Measurements from ENCODE around the gene DMD.
"Not testable (repeated sequence)": the region's sequence is repeated elsewhere in the genome, so short reads cannot be mapped to it uniquely, and the experiment has no call there.

DMD gene

DNA sequence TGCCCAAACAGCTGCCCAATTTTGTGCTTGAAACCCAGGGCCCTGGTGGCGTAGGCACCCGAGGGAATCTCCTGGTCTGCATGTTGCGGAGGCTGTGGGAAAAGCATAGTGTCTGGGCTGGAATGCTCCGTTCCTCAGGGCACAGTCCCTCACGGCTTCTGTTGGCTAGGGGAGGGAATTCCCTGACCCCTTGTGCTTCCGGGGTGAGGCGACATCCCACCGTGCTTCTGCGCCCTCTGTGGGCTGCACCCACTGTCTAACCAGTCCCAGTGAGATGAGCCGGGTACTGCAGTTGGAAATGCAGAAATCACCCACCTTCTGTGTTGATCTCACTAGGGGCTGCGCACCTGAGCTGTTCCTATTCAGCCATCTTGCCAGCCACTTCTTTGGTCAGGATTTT lies 1740.1 kb downstream of the DMD start:
- no peaks in the 10 kb centered on the region for H3K9me3 ChIP-seq (ENCODE audit: insufficient read depth, low read length)
- no peak overlapping the region for H2AFZ ChIP-seq (ENCODE audit: low read depth, low read length)
- H3K4me2 ChIP-seq (ENCODE audit: low read length), result no peak overlapping the region
- no peaks in the 10 kb centered on the region for H4K20me1 ChIP-seq (ENCODE audit: insufficient read depth, low read length)
- H3K79me2 ChIP-seq (ENCODE audit: low read length), result no peaks in the 10 kb centered on the region
- TF ChIP-seq, protein P1, sequence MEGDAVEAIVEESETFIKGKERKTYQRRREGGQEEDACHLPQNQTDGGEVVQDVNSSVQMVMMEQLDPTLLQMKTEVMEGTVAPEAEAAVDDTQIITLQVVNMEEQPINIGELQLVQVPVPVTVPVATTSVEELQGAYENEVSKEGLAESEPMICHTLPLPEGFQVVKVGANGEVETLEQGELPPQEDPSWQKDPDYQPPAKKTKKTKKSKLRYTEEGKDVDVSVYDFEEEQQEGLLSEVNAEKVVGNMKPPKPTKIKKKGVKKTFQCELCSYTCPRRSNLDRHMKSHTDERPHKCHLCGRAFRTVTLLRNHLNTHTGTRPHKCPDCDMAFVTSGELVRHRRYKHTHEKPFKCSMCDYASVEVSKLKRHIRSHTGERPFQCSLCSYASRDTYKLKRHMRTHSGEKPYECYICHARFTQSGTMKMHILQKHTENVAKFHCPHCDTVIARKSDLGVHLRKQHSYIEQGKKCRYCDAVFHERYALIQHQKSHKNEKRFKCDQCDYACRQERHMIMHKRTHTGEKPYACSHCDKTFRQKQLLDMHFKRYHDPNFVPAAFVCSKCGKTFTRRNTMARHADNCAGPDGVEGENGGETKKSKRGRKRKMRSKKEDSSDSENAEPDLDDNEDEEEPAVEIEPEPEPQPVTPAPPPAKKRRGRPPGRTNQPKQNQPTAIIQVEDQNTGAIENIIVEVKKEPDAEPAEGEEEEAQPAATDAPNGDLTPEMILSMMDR (IDR thresholded peaks at IDR 0.05; ENCODE audit: low read depth, low read length), result no peak
- no peak for TF ChIP-seq EZH2phosphoT487 (IDR thresholded peaks at IDR 0.05; ENCODE audit: low read depth)
- no peak overlapping the region for H3K9ac ChIP-seq (ENCODE audit: low read length)
- H3K4me1 ChIP-seq (ENCODE audit: low read length), result no peaks in the 10 kb centered on the region
- no peaks in the 10 kb centered on the region for H3K27me3 ChIP-seq (ENCODE audit: low read depth, low read length)
- H3K27ac ChIP-seq (ENCODE audit: low read length), result no peak overlapping the region
- H3K36me3 ChIP-seq (replicated peaks; ENCODE audit: low read depth, low read length), result no peaks in the 10 kb centered on the region
- H3K4me3 ChIP-seq (ENCODE audit: low read length), result no peak overlapping the region

DNA sequence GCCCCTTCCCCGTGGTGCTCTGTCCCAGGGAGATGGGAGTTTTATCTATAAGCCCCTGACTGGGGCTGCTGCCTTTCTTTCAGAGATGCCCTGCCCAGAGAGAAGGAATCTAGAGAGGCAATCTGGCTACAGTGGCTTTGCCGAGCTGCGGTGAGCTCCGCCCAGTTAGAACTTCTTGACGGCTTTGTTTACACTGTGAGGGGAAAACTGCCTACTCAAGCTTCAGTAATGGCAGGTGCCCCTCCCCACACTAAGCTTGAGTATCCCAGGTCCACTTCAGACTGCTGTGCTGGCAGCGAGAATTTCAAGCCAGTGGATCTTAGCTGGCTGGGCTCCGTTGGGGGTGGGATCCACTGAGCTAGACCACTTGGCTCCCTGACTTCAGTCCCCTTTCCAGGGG lies 1740.6 kb downstream of the DMD start:
- H3K27me3 ChIP-seq (ENCODE audit: low read depth, low read length); H3K4me1 ChIP-seq (ENCODE audit: low read length); H4K20me1 ChIP-seq (ENCODE audit: insufficient read depth, low read length); H3K4me2 ChIP-seq (ENCODE audit: low read length); H3K36me3 ChIP-seq (replicated peaks; ENCODE audit: low read depth, low read length); H2AFZ ChIP-seq (ENCODE audit: low read depth, low read length); H3K79me2 ChIP-seq (ENCODE audit: low read length); H3K9ac ChIP-seq (ENCODE audit: low read length); H3K4me3 ChIP-seq (ENCODE audit: low read length); H3K9me3 ChIP-seq (ENCODE audit: insufficient read depth, low read length); H3K27ac ChIP-seq (ENCODE audit: low read length): not testable (repeated sequence)

DNA sequence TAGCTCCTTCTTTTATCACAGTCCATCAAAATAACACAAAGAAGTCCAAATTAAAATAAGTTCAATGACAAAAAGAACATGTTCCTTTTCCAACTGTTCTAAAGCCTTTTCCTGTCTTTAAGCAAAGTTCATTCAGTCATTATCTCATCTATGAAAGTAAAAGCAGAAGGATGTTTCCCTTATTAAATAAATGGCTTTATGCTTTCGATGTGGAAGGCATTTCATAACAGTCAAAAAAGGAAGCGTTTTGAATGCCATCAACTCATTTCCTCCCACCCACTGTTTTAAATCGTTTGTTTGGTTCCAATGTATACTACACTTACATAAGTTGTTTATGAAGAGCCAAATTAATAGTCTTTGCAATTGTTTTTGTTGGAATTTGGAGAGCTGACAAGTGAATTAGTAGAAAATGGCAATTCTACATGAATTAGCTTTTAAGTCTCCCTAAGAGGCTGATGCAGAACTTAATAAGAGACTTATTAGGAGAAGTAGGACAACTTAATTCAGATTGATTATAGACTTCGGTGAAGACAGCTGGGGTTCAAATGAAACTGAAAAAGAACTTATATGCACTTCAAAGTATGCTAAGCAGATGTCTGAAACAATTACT lies 1746.9 kb downstream of the DMD start:
- Histone ChIP-seq H3K4me1 (ENCODE audit: low read length) (peaks cover 12% of the 10 kb centered on the region), H3K9me3 (ENCODE audit: insufficient read depth, low read length) (no peaks in the 10 kb centered on the region), H3K4me2 (ENCODE audit: low read length) (peak overlapping the region; percentile 66), H3K27me3 (ENCODE audit: low read depth, low read length) (no peaks in the 10 kb centered on the region), H3K4me3 (ENCODE audit: low read length) (peak overlapping the region; percentile 52), H2AFZ (ENCODE audit: low read depth, low read length) (peak overlapping the region; percentile 75), H3K36me3 (replicated peaks; ENCODE audit: low read depth, low read length) (no peaks in the 10 kb centered on the region), H3K27ac (ENCODE audit: low read length) (peak overlapping the region; percentile 43; the same call in 1 of the 2 replicates), H3K79me2 (ENCODE audit: low read length) (no peaks in the 10 kb centered on the region), H4K20me1 (ENCODE audit: insufficient read depth, low read length) (no peaks in the 10 kb centered on the region), H3K9ac (ENCODE audit: low read length) (peak overlapping the region; percentile 22)
- TF ChIP-seq, protein P1 (IDR thresholded peaks at IDR 0.05; ENCODE audit: low read depth, low read length), result no peak
- TF ChIP-seq EZH2phosphoT487 (IDR thresholded peaks at IDR 0.05; ENCODE audit: low read depth), result no peak

DNA sequence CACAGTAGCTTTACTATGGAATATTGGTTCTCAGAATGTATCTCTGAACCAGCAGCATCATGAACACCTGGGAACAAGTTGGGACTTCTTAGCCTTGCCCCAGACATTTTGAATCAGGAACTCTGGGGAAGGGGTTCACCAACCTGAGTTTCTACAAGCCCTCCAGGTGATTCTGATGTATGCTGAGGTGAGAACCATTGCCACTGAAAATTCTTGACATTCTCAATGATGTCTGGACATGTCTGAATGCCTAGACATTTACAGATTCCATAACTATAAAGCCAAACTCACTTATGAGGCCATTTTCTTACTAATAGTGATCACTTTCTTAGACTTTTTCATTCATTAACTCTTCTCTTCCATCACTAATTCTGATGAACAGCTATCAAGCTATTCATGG lies 1750.1 kb downstream of the DMD start:
- Histone ChIP-seq H3K4me2 (ENCODE audit: low read length) (no peak overlapping the region), H3K27ac (ENCODE audit: low read length) (no peak overlapping the region), H3K9ac (ENCODE audit: low read length) (no peak overlapping the region), H3K9me3 (ENCODE audit: insufficient read depth, low read length) (no peaks in the 10 kb centered on the region), H3K36me3 (replicated peaks; ENCODE audit: low read depth, low read length) (no peaks in the 10 kb centered on the region), H3K79me2 (ENCODE audit: low read length) (no peaks in the 10 kb centered on the region), H2AFZ (ENCODE audit: low read depth, low read length) (no peak overlapping the region), H4K20me1 (ENCODE audit: insufficient read depth, low read length) (no peaks in the 10 kb centered on the region), H3K4me3 (ENCODE audit: low read length) (no peak overlapping the region), H3K27me3 (ENCODE audit: low read depth, low read length) (no peaks in the 10 kb centered on the region), H3K4me1 (ENCODE audit: low read length) (peaks cover 19% of the 10 kb centered on the region)
- TF ChIP-seq, protein P1 (IDR thresholded peaks at IDR 0.05; ENCODE audit: low read depth, low read length), result no peak
- no peak for TF ChIP-seq EZH2phosphoT487 (IDR thresholded peaks at IDR 0.05; ENCODE audit: low read depth)

Data from OCI-LY3 (cell line).